Loucy (cell line): ENCODE measurements around the gene GALNT9.

Experiments used
- H2AFZ ChIP-seq: fragments of 200-600 bp; sonication (generic); 2 replicates; pipeline ENCODE4 v1.6.0; 2016; ENCODE audit warnings: antibody characterized with exemption, mild to moderate bottlenecking, low read length, moderate library complexity
- H3F3A ChIP-seq: fragments of 200-600 bp; 2 replicates; pipeline ENCODE4 v1.6.0; 2016; ENCODE audit warnings: antibody characterized with exemption, low read depth, mild to moderate bottlenecking
- H3K27me3 ChIP-seq: fragments of 200-600 bp; sonication (generic); 2 replicates; pipeline ENCODE4 v1.6.1; 2014; ENCODE audit warnings: low read length, mild to moderate bottlenecking; ENCODE audit not compliant: insufficient read depth, poor library complexity, severe bottlenecking
- H3K36me3 ChIP-seq: fragments of 200-600 bp; sonication (generic); 2 replicates; pipeline ENCODE4 v1.6.1; 2016; ENCODE audit warnings: low read length; ENCODE audit not compliant: insufficient read depth
- H3K4me1 ChIP-seq: fragments of 200-600 bp; sonication (generic); 2 replicates; pipeline ENCODE4 v1.5.1; 2014; ENCODE audit warnings: low read length, mild to moderate bottlenecking; ENCODE audit not compliant: insufficient read depth, poor library complexity, severe bottlenecking
- H3K4me2 ChIP-seq: fragments of 200-600 bp; sonication (generic); 2 replicates; pipeline ENCODE4 v1.6.0; 2014; ENCODE audit warnings: antibody characterized with exemption, low read length, low read depth, mild to moderate bottlenecking; ENCODE audit not compliant: poor library complexity, severe bottlenecking
- H3K4me3 ChIP-seq: fragments of 200-600 bp; sonication (generic); 2 replicates; pipeline ENCODE4 v1.5.1; 2014; ENCODE audit warnings: low read length, mild to moderate bottlenecking, mixed read lengths; ENCODE audit not compliant: poor library complexity, severe bottlenecking
- H3K79me2 ChIP-seq: fragments of 200-600 bp; sonication (generic); 2 replicates; pipeline ENCODE4 v1.6.1; 2014; ENCODE audit warnings: low read length; ENCODE audit not compliant: insufficient read depth
- H3K9ac ChIP-seq: fragments of 200-600 bp; sonication (generic); 2 replicates; pipeline ENCODE4 v1.6.0; 2014; ENCODE audit warnings: mild to moderate bottlenecking, low read depth, low read length, moderate library complexity; ENCODE audit not compliant: poor library complexity, severe bottlenecking
- H3K9me2 ChIP-seq: fragments of 200-600 bp; sonication (generic); replicated peaks from 2 replicates; pipeline ENCODE4 v1.6.1; 2016; ENCODE audit warnings: low read depth, low read length, mixed read lengths
- H3K9me3 ChIP-seq: fragments of 200-600 bp; sonication (generic); 2 replicates; pipeline ENCODE4 v1.6.1; 2014; ENCODE audit warnings: mild to moderate bottlenecking, antibody characterized with exemption, low read length, low read depth; ENCODE audit not compliant: insufficient read depth
- H4K20me1 ChIP-seq: fragments of 200-600 bp; sonication (generic); 2 replicates; pipeline ENCODE4 v1.6.0; 2014; ENCODE audit warnings: antibody characterized with exemption, low read length, mild to moderate bottlenecking; ENCODE audit not compliant: insufficient read depth, poor library complexity, severe bottlenecking
- EZH2phosphoT487 ChIP-seq: fragments of 200-600 bp; IDR thresholded peaks from 2 replicates; pipeline ENCODE4 v1.6.1; 2018; ENCODE audit warnings: antibody characterized with exemption, mild to moderate bottlenecking, moderate library complexity, borderline replicate concordance
- TF ChIP-seq, protein P1 (sequence below): fragments of 200-600 bp; sonication (generic); conservative IDR thresholded peaks from 2 replicates; pipeline ENCODE4 v1.5.1; 2014; ENCODE audit warnings: mild to moderate bottlenecking, antibody characterized with exemption, low read length

Gene GALNT9

DNA sequence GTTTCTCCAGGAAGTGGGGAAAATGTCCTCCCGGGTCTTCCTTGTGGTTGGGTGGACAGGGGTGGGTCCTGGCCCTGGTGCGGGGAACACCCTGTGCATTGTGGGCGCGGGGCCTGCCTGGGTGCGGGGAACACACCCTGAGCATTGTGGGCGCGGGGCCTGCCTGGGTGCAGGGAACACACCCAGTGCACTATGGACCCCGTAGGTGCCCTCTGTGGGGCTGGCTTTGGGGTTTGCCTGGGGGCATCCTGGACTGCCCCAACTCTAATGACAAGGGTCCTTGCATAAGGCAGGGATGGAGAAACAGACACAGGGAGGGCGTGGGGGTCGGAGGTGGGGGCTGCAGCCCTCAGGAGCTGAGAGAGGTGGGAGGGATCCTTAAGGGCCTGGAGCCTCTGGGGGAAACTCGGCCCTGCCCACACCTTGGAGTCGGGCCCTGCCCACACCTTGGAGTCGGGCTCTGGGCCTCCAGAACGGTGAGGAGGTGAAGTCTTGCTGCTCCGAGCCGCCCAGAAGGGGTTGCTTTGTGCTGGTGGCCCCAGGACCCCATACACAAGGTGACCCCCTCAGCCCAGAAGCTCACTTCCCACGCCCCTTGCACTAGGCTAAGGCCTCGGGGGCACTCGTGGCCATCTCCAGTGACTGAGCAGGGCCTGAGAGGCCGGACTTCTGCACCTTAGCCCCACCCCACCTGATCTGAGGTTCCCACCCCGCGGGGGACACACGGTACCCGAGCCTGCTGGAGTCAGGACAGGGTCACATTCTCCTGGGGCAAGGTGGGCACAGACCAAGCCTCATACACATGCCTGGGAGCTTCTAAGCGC lies 69.3 kb downstream of the GALNT9 start:
- peak overlapping the region; percentile 38 for H3K9ac ChIP-seq
- H3K36me3 ChIP-seq: no peaks in the 10 kb centered on the region
- peak overlapping the region; percentile 50 for H3K4me2 ChIP-seq
- H3K9me2 ChIP-seq: no peaks in the 10 kb centered on the region
- H3K4me1 ChIP-seq: peaks cover 14% of the 10 kb centered on the region
- peak overlapping the region; percentile 15; the same call in 1 of the 2 replicates for H2AFZ ChIP-seq
- no peaks in the 10 kb centered on the region for H4K20me1 ChIP-seq
- no peak for TF ChIP-seq EZH2phosphoT487
- TF ChIP-seq, protein P1, sequence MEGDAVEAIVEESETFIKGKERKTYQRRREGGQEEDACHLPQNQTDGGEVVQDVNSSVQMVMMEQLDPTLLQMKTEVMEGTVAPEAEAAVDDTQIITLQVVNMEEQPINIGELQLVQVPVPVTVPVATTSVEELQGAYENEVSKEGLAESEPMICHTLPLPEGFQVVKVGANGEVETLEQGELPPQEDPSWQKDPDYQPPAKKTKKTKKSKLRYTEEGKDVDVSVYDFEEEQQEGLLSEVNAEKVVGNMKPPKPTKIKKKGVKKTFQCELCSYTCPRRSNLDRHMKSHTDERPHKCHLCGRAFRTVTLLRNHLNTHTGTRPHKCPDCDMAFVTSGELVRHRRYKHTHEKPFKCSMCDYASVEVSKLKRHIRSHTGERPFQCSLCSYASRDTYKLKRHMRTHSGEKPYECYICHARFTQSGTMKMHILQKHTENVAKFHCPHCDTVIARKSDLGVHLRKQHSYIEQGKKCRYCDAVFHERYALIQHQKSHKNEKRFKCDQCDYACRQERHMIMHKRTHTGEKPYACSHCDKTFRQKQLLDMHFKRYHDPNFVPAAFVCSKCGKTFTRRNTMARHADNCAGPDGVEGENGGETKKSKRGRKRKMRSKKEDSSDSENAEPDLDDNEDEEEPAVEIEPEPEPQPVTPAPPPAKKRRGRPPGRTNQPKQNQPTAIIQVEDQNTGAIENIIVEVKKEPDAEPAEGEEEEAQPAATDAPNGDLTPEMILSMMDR: no peak
- H3K79me2 ChIP-seq: no peaks in the 10 kb centered on the region
- H3K9me3 ChIP-seq: no peaks in the 10 kb centered on the region
- H3F3A ChIP-seq: no peaks in the 10 kb centered on the region
- no peaks in the 10 kb centered on the region for H3K27me3 ChIP-seq
- peak overlapping the region; percentile 20 for H3K4me3 ChIP-seq

DNA sequence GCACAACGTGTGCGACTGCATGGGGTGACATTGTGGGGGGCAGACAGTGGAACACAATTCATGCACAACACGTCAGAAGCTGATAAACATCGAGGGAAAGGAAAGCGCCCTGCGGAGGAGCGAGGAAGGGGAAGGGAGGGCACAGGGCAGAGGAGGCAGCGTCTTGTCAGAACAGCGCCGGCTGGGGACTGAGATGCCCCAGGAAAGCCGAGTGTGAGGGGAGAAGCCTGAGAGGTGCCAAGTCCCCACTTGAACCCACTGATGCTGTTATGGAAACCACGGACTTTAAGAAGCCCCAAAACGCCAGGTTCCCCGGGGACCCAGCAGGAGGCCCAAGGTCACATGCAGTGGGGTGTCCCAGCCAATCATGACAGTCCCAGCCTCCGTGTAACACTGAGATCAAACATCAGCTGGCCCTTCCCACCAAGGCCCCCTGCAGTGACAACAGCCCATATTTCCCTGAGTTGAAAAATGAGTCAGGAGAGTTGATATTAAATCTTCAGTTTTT lies 70.0 kb downstream of the GALNT9 start:
- no peaks in the 10 kb centered on the region for H3K27me3 ChIP-seq
- peak overlapping the region; percentile 38 for H3K9ac ChIP-seq
- H4K20me1 ChIP-seq: no peaks in the 10 kb centered on the region
- H3K4me1 ChIP-seq: peaks cover 14% of the 10 kb centered on the region
- no peaks in the 10 kb centered on the region for H3K9me3 ChIP-seq
- H3K79me2 ChIP-seq: no peaks in the 10 kb centered on the region
- peak overlapping the region; percentile 15; the same call in 1 of the 2 replicates for H2AFZ ChIP-seq
- H3K9me2 ChIP-seq: no peaks in the 10 kb centered on the region
- TF ChIP-seq EZH2phosphoT487: no peak
- TF ChIP-seq, protein P1: no peak
- H3K4me3 ChIP-seq: peak overlapping the region; percentile 20
- H3K4me2 ChIP-seq: peak overlapping the region; percentile 50
- no peaks in the 10 kb centered on the region for H3K36me3 ChIP-seq
- no peaks in the 10 kb centered on the region for H3F3A ChIP-seq

DNA sequence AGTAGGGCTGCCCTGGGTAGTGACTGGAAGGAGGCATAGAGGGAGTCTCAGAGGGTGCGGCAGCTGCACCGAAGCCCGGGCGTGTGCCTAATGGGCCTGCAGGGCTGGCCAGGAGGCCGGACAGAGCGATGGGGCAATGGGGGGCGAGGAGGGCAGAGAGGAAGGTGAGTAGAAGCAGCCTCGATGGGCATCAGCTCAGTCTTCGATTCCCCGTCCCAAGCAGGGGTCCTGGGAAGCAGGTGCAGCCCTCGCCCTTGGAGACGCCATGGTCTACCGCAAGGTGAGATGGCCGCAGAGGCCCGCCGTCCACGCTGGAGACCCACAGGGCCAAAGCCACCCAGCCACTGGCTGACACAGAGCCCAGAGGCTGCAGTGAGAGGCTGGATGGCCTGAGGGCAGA lies 70.8 kb downstream of the GALNT9 start:
- Histone ChIP-seq H3K36me3 (no peaks in the 10 kb centered on the region), H2AFZ (no peak overlapping the region), H3K4me3 (no peak overlapping the region), H3K4me1 (peaks cover 14% of the 10 kb centered on the region), H3K9me2 (no peaks in the 10 kb centered on the region), H4K20me1 (no peaks in the 10 kb centered on the region), H3K79me2 (no peaks in the 10 kb centered on the region), H3K9me3 (no peaks in the 10 kb centered on the region), H3K4me2 (no peak overlapping the region), H3F3A (no peaks in the 10 kb centered on the region), H3K9ac (no peak overlapping the region), H3K27me3 (no peaks in the 10 kb centered on the region)
- TF ChIP-seq, protein P1: no peak
- TF ChIP-seq EZH2phosphoT487: no peak
